GM23338 (cell line): ENCODE measurements around the gene HDAC9.

ENCODE experiments used
- CREB1 ChIP-seq: fragments of 250-450 bp; sonication (Bioruptor Pico); IDR thresholded peaks from 2 replicates; pipeline ENCODE4 v1.5.0; 2020; ENCODE audit warnings: low read depth, mild to moderate bottlenecking, moderate library complexity
- EZH2 ChIP-seq: fragments of 200-600 bp; sonication (generic); IDR thresholded peaks from one replicate; pipeline ENCODE4 v1.8.0; 2017; ENCODE audit warnings: antibody characterized with exemption, mild to moderate bottlenecking, low read depth; ENCODE audit not compliant: unreplicated experiment
- EZH2phosphoT487 ChIP-seq: fragments of 200-600 bp; sonication (generic); IDR thresholded peaks from one replicate; pipeline ENCODE4 v1.8.1; 2018; ENCODE audit warnings: antibody characterized with exemption; ENCODE audit not compliant: unreplicated experiment
- POLR2AphosphoS5 ChIP-seq: IDR thresholded peaks from 2 replicates; pipeline ENCODE4 v1.6.1; 2016; ENCODE audit warnings: antibody characterized with exemption, low read depth
- TF ChIP-seq, protein P1 (sequence below), 2 experiments: fragments of 200-600 bp in 1 of 2; sonication (generic) in 1 of 2; conservative IDR thresholded peaks; 2 replicates each; pipeline versions ENCODE4 v1.5.1 to v1.6.1; 2016 to 2017; ENCODE audit warnings: antibody characterized with exemption in 2 of 2, low read depth in 2 of 2, mild to moderate bottlenecking in 2 of 2, moderate library complexity in 1 of 2
- TF ChIP-seq, protein P2 (sequence below): IDR thresholded peaks from 2 replicates; pipeline ENCODE4 v1.6.1; 2016; ENCODE audit warnings: antibody characterized with exemption

DNA sequence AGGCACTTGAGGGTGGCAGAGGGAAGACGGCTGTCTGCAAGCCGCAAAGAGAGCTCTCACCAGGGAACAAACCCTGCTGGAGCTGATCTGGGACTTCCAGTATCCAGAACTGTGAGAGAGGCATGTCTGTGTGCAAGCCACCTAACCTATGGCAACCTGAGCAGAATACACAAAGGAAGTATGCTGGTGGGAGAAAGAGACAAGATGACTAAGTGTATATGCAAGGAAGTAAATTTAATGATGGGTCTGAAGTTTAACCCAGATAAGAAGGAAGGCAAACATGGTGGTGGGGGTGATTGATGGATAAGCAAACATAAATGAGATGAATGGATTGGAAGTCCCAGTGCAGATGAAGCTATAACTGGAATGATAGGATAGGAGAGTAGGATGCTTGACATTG lies 328.6 kb downstream of the HDAC9 start:
- TF ChIP-seq, protein P1, sequence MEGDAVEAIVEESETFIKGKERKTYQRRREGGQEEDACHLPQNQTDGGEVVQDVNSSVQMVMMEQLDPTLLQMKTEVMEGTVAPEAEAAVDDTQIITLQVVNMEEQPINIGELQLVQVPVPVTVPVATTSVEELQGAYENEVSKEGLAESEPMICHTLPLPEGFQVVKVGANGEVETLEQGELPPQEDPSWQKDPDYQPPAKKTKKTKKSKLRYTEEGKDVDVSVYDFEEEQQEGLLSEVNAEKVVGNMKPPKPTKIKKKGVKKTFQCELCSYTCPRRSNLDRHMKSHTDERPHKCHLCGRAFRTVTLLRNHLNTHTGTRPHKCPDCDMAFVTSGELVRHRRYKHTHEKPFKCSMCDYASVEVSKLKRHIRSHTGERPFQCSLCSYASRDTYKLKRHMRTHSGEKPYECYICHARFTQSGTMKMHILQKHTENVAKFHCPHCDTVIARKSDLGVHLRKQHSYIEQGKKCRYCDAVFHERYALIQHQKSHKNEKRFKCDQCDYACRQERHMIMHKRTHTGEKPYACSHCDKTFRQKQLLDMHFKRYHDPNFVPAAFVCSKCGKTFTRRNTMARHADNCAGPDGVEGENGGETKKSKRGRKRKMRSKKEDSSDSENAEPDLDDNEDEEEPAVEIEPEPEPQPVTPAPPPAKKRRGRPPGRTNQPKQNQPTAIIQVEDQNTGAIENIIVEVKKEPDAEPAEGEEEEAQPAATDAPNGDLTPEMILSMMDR (conservative IDR thresholded peaks at IDR 0.05; ENCODE audit: low read depth in 2 of 2) = no peak
- TF ChIP-seq POLR2AphosphoS5 (no peak), CREB1 (CRISPR knock-in tag) (no peak), EZH2 (no peak), EZH2phosphoT487 (no peak)
- TF ChIP-seq, protein P2, sequence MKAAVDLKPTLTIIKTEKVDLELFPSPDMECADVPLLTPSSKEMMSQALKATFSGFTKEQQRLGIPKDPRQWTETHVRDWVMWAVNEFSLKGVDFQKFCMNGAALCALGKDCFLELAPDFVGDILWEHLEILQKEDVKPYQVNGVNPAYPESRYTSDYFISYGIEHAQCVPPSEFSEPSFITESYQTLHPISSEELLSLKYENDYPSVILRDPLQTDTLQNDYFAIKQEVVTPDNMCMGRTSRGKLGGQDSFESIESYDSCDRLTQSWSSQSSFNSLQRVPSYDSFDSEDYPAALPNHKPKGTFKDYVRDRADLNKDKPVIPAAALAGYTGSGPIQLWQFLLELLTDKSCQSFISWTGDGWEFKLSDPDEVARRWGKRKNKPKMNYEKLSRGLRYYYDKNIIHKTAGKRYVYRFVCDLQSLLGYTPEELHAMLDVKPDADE = no peak
